IMR-90 (cell line): Measurements from ENCODE around the gene SORBS1. TPM values are rescaled to one million over a fixed set of nuclear protein-coding genes. Genes with fewer than 3 reads are reported as not detected.

Source experiments
- ATAC-seq: fragments of 200-7000 bp; cut with Tn5 transposase; 2 replicates; pipeline ENCODE4 v1.9.1; 2020; ENCODE audit warnings: low read depth, mild to moderate bottlenecking, moderate library complexity
- BruUV-seq: library from RNA; stranded (reverse); fragments of 400-500 nt; replicated peaks from 2 replicates; lab custom pipeline; 2021; lab: Mats Ljungman, UMichigan
- CTCF ChIA-PET: fragments of 300-600 bp; formaldehyde crosslinking; extraction: SDS; loops from one replicate; lab custom pipeline; 2021; ENCODE audit warnings: antibody characterized with exemption; lab: Yijun Ruan, JAX
- POLR2A ChIA-PET: fragments of 300-600 bp; sonication (Branson Sonifier 250); formaldehyde crosslinking; loops from one replicate; lab custom pipeline; 2022; ENCODE audit warnings: antibody characterized with exemption; ENCODE audit not compliant: unreplicated experiment; lab: Charles Lee
- DNase-seq: peaks from one replicate; pipeline ENCODE4 v3.0.0; 2013
- H2AFZ ChIP-seq: replicated peaks from 2 replicates; pipeline ENCODE3; 2013; ENCODE audit warnings: low read length, mild to moderate bottlenecking; ENCODE audit not compliant: poor library complexity
- H2AK5ac ChIP-seq: 2 replicates; pipeline ENCODE4 v1.6.1; 2013; ENCODE audit warnings: low read depth, low read length, inconsistent platforms
- H2AK9ac ChIP-seq: replicated peaks from 2 replicates; pipeline ENCODE3; 2013; ENCODE audit warnings: mild to moderate bottlenecking, low read depth, low read length, moderate library complexity; ENCODE audit not compliant: poor library complexity
- H2BK120ac ChIP-seq: 2 replicates; pipeline ENCODE4 v1.6.1; 2013; ENCODE audit warnings: low read depth, low read length, inconsistent platforms
- H2BK15ac ChIP-seq: 3 replicates; pipeline ENCODE4 v1.6.1; 2013; ENCODE audit warnings: low read depth, low read length, inconsistent platforms
- H2BK20ac ChIP-seq: 2 replicates; pipeline ENCODE4 v1.6.1; 2013; ENCODE audit warnings: low read depth, mild to moderate bottlenecking, inconsistent platforms, low read length, moderate library complexity
- H2BK5ac ChIP-seq: 2 replicates; pipeline ENCODE4 v1.6.1; 2013; ENCODE audit warnings: mild to moderate bottlenecking, low read depth, low read length, inconsistent platforms; ENCODE audit not compliant: poor library complexity, severe bottlenecking
- H3K14ac ChIP-seq: replicated peaks from 2 replicates; pipeline ENCODE4 v1.6.1; 2013; ENCODE audit warnings: low read depth, low read length, inconsistent platforms
- H3K18ac ChIP-seq: 2 replicates; pipeline ENCODE4 v1.6.1; 2013; ENCODE audit warnings: low read depth, low read length, control low read depth
- H3K23ac ChIP-seq: 2 replicates; pipeline ENCODE4 v1.6.1; 2013; ENCODE audit warnings: low read depth, low read length, inconsistent platforms
- H3K27ac ChIP-seq: 2 replicates; pipeline ENCODE4 v1.5.1; 2013; ENCODE audit warnings: mild to moderate bottlenecking, control low read depth, low read length; ENCODE audit not compliant: insufficient read depth
- H3K27me3 ChIP-seq: 2 replicates; pipeline ENCODE4 v1.6.1; 2013; ENCODE audit warnings: low read length; ENCODE audit not compliant: control insufficient read depth, insufficient read depth
- H3K36me3 ChIP-seq: 2 replicates; pipeline ENCODE4 v1.6.1; 2013; ENCODE audit warnings: low read length, mixed read lengths; ENCODE audit not compliant: control insufficient read depth, insufficient read depth
- H3K4ac ChIP-seq: 2 replicates; pipeline ENCODE4 v1.6.1; 2013; ENCODE audit warnings: low read depth, low read length, inconsistent platforms
- H3K4me1 ChIP-seq: 2 replicates; pipeline ENCODE4 v1.6.1; 2013; ENCODE audit warnings: low read length, mixed read lengths; ENCODE audit not compliant: control insufficient read depth, insufficient read depth
- H3K4me2 ChIP-seq: 2 replicates; pipeline ENCODE4 v1.6.1; 2013; ENCODE audit warnings: low read depth, mild to moderate bottlenecking, control low read depth, low read length, moderate library complexity
- H3K4me3 ChIP-seq: 2 replicates; pipeline ENCODE4 v1.5.1; 2013; ENCODE audit warnings: low read depth, mild to moderate bottlenecking, control low read depth, low read length, moderate library complexity; ENCODE audit not compliant: insufficient read depth
- H3K56ac ChIP-seq: 2 replicates; pipeline ENCODE4 v1.6.1; 2013; ENCODE audit warnings: low read length, inconsistent platforms; ENCODE audit not compliant: insufficient read depth; ENCODE audit errors: extremely low read depth
- H3K79me1 ChIP-seq, 2 experiments: 2 replicates each; pipeline ENCODE4 v1.6.1; 2013; ENCODE audit warnings: low read length in 2 of 2, inconsistent platforms in 1 of 2, low read depth in 1 of 2
- H3K9ac ChIP-seq: 2 replicates; pipeline ENCODE4 v1.6.1; 2013; ENCODE audit warnings: low read depth, low read length, control low read depth
- H3K9me1 ChIP-seq: 2 replicates; pipeline ENCODE4 v1.6.1; 2013; ENCODE audit warnings: low read length, inconsistent platforms; ENCODE audit not compliant: insufficient read depth
- H3K9me3 ChIP-seq: 2 replicates; pipeline ENCODE4 v1.6.1; 2013; ENCODE audit warnings: low read length; ENCODE audit not compliant: control insufficient read depth, insufficient read depth
- H4K20me1 ChIP-seq: 2 replicates; pipeline ENCODE4 v1.6.1; 2013; ENCODE audit warnings: low read length, inconsistent platforms; ENCODE audit not compliant: insufficient read depth
- H4K5ac ChIP-seq: 2 replicates; pipeline ENCODE4 v1.6.1; 2013; ENCODE audit warnings: mild to moderate bottlenecking, low read depth, low read length, control low read depth
- H4K8ac ChIP-seq, 2 experiments: 2 replicates each; pipeline ENCODE4 v1.6.1; 2013; ENCODE audit warnings: low read depth in 2 of 2, low read length in 2 of 2, control low read depth in 1 of 2, inconsistent platforms in 1 of 2
- H4K91ac ChIP-seq: 2 replicates; pipeline ENCODE4 v1.6.1; 2013; ENCODE audit warnings: low read depth, low read length, inconsistent platforms; ENCODE audit not compliant: insufficient read depth
- RFX5 ChIP-seq: IDR thresholded peaks from 2 replicates; pipeline ENCODE4 v1.8.0; 2012; ENCODE audit warnings: low read depth, mild to moderate bottlenecking, low read length, moderate library complexity
- WGBS, 2 experiments: methylation state at CpG; one replicate each; pipeline versions ENCODE4 v1.1.5 to v1.1.7; 2013; ENCODE audit warnings: missing lambda C conversion rate in 2 of 2; ENCODE audit not compliant: insufficient read length in 1 of 2; ENCODE audit errors: extremely low coverage in 2 of 2; 5-methylcytosine and 5-hydroxymethylcytosine counted together
- dilution Hi-C: fragments of 300-500 bp; cut with HindIII; formaldehyde crosslinking; loops from one replicate; pipeline ENCODE4 v1.14.3; 2018; ENCODE audit warnings: low sequenced_read_pairs; ENCODE audit not compliant: unreplicated experiment
- in situ Hi-C: fragments of 300-500 bp; cut with MboI; formaldehyde crosslinking; loops from 3 replicates; pipeline ENCODE4 v1.14.3; 2019; ENCODE audit warnings: low sequenced_read_pairs, inconsistent platforms, mixed read lengths
- intact Hi-C: fragments of 100-400 bp; cut with micrococcal nuclease; formaldehyde crosslinking; loops from 2 replicates; pipeline ENCODE4 v1.10.0; 2022
- polyA plus RNA-seq, 3 experiments: library from polyadenylated mRNA; depleted of rRNA; stranded (reverse); fragments of >200 nt; gene quantifications; 2 replicates each; pipeline ENCODE4 v1.2.3, GENCODE V29; 2012; ENCODE audit warnings: low replicate concordance in 1 of 3
- total RNA-seq: library from RNA; depleted of rRNA; stranded (reverse); fragments of >200 nt; gene quantifications from 2 replicates; pipeline ENCODE4 v1.2.3, GENCODE V29; 2012

Gene SORBS1
- total and polyA plus RNA-seq, 2 of the 4 experiments (the other 2 are of a cell fraction) = 0.18 to 0.32 TPM

GRCh38 chr10:95382596-95382995 lies 178.6 kb downstream of the SORBS1 start:
- intact Hi-C loops = no loop called here
- H3K56ac ChIP-seq = no peak overlapping the region
- H3K4me2 ChIP-seq = no peak overlapping the region
- no peak overlapping the region for H4K8ac ChIP-seq
- no peak for ATAC-seq
- no peak overlapping the region for H2AFZ ChIP-seq
- no peak overlapping the region for H2BK20ac ChIP-seq
- H4K20me1 ChIP-seq = no peaks in the 10 kb centered on the region
- no peaks in the 10 kb centered on the region for H3K4me1 ChIP-seq
- H2BK120ac ChIP-seq = no peak overlapping the region
- BruUV-seq = no TSS peak
- H2AK5ac ChIP-seq = no peak overlapping the region
- no peak overlapping the region for H3K23ac ChIP-seq
- H2AK9ac ChIP-seq = no peak overlapping the region
- no peak overlapping the region for H3K27ac ChIP-seq
- no peaks in the 10 kb centered on the region for H3K9me1 ChIP-seq
- no peak overlapping the region for H3K4ac ChIP-seq
- POLR2A ChIA-PET = no interaction called here
- WGBS, 2 experiments = no CpG with 5 or more reads among the region's 2 CpGs
- no peak for DNase-seq
- H3K14ac ChIP-seq = no peak overlapping the region
- no peak overlapping the region for H4K5ac ChIP-seq
- in situ Hi-C loops = no loop called here
- H3K4me3 ChIP-seq = no peak overlapping the region
- H3K36me3 ChIP-seq = no peaks in the 10 kb centered on the region
- no peak overlapping the region for H3K18ac ChIP-seq
- H3K27me3 ChIP-seq = peaks cover 15% of the 10 kb centered on the region
- TF ChIP-seq RFX5 = no peak
- H2BK15ac ChIP-seq = no peak overlapping the region
- H3K79me1 ChIP-seq = no peaks in the 10 kb centered on the region
- no peak overlapping the region for H2BK5ac ChIP-seq
- no peak overlapping the region for H3K9ac ChIP-seq
- CTCF ChIA-PET = no interaction called here
- no peak overlapping the region for H4K91ac ChIP-seq
- H3K9me3 ChIP-seq = no peaks in the 10 kb centered on the region
- dilution Hi-C loops = no loop called here
